ENCODE measurements around the gene KRTAP5-1.

GRCh38 chr11:1573903-1574237 lies 11.2 kb downstream of the KRTAP5-1 start:
- TF ChIP-seq PPARA (CRISPR knock-in tag; IDR thresholded peaks at IDR 0.05; ENCODE audit: borderline replicate concordance) = no peak
- TF ChIP-seq PATZ1 (CRISPR knock-in tag; IDR thresholded peaks at IDR 0.05; ENCODE audit: borderline replicate concordance) = no peak
- no peak for TF ChIP-seq ZC3H10 (CRISPR knock-in tag; IDR thresholded peaks at IDR 0.05)
- TF ChIP-seq CSRNP3 (CRISPR knock-in tag; IDR thresholded peaks at IDR 0.05) = no peak
- TF ChIP-seq ZNF8 (CRISPR knock-in tag; IDR thresholded peaks at IDR 0.05) = no peak
- TF ChIP-seq RARB (CRISPR knock-in tag; IDR thresholded peaks at IDR 0.05) = no peak
- TF ChIP-seq TOX (CRISPR knock-in tag; IDR thresholded peaks at IDR 0.05; ENCODE audit: borderline replicate concordance) = no peak
